GM19455 (cell line): Measurements from ENCODE around the gene DNAJB4.
"Not testable (repeated sequence)": the region's sequence is repeated elsewhere in the genome, so short reads cannot be mapped to it uniquely, and the experiment has no call there.

Experiments
- ATAC-seq: cut with Tn5 transposase; IDR thresholded peaks from one replicate; pipeline ENCODE4 v1.9.1; 2021; ENCODE audit not compliant: unreplicated experiment

DNAJB4 gene

GRCh38 chr1:77990629-77991204, 14.0 kb upstream of the DNAJB4 start:
- no peak for ATAC-seq

GRCh38 chr1:77991638-77992037, 13.1 kb upstream of the DNAJB4 start:
- no peak for ATAC-seq

DNA sequence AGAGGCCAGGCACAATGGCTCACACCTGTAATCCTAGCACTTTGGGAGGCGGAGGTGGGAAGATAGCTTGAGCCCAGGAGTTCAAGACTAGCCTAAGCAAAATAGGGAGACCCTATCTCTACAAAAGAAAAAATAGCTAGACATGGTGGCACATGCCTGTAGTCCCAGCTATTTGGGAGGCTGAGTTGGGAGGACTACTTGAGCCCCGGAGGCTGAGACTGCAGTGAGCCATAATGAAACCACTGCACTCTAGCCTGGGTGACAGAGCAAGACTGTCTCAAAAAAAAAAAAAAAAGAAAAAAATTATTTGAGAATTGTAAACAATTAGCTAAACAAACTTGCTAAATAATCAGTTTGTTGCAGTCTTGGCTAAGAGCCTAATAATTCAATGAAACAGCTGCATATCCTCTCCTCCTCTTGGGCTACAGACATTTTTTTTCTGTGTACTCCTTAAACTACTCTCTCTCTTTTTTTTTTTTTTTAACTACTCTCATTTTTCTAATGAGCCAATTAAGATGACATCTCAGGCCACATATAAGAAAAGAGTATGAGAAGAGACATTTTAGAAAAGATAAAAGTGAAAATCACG, 10.5 kb upstream of the DNAJB4 start:
- ATAC-seq = no peak

DNA sequence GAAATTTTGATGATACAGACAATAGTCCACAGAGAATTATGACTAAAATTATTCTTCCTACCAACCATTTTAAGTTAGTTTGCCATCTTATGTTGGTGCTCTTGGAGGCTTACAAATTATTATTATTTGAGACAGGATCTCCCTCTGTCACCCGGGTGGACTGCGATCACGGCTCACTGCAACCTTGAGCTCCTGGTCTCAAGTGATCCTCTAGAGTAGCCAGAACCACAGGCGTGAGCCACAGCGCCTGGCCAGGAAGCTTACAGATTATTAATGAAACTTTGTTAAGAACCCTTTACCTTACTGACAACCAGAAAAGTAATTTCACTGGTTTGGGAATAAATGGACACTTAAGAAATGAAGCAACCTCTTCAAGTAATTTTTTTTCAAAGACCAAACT, 8.0 kb upstream of the DNAJB4 start:
- ATAC-seq = no peak

- not testable (repeated sequence) for ATAC-seq
Observed at GRCh38 chr1:78000536-78000935, 4.2 kb upstream of the DNAJB4 start.

DNA sequence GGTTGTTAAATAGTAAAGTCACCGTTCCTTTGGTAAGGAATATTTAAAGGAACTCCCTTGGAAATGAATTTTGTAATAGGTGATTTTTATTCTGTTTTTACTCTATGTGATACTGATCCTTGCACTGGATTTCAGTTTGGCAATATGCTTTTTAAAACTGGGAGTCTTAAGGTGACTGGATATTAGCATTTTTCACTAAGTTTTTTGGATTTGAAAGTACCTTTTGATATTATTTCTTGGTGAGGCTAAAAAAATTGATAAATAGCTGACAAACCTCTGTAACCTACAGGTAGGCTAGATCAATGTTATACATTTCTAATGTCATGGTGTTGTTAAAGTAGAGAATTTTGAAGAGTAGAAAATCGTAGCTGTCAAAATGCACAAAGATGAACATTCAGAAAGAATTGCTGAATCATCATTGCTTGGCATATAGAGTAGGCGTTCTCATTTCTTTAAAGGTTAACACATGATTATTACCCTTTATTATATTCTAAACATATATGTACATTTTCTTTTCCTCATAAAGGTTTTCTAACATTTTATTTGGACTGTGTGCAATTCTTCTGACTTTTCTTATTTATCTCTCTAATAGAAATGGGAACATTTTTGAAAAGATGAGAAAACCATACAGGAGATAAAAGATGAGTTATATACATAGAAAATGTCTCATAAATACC, 1.5 kb upstream of the DNAJB4 start:
- no peak for ATAC-seq

DNA sequence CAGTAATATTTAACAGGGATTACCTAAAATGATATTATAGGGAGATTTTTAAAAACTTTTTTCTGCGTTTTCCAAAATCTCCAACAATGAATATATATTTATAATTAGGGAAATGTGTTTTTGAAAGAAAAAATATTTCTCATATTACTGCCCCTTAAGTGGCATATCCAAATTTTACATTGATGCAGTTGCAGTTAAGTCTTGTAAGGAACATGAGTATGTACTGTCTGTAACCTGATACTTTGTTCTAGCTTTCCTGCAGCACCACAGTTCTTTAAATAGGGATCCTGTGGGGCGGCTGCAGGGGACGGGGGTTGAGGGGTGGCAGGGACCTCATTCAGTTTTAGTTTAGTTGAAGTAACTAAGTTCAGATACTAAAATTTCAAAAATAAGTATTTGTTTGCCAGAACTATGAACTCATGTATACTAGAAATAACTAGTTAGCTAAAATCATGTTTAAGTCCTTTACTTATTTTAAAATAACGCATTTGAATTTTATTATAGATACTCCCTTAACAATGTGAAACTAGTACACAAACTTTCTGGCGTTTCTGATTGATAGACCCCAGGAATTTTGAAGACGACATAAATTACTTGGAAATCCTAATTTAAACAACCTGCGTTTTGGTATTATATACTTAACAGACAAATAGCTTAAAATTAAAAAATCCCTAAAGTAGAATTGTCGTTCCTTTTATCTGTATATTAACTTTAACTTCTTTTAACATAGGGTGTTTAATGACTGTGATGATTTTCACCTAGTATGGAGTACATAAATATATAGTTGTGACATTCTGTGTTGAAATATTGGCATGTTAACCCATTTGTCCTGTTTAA, 639 bp upstream of the DNAJB4 start:
- peak; percentile 61 for ATAC-seq

DNA sequence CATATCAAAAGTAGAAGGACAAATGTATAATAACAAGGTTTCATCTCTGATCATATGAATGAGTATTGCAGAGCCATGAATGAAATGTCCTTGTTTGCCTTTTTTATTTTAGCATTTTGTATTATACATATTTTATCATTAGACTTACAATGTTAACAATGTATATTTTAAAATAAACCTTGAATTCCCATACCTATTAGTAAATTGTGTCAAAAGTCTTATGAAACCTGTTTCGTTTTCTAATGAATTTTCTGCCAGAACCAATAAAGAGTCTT, 646 bp downstream of the DNAJB4 start:
- ATAC-seq = no peak

DNA sequence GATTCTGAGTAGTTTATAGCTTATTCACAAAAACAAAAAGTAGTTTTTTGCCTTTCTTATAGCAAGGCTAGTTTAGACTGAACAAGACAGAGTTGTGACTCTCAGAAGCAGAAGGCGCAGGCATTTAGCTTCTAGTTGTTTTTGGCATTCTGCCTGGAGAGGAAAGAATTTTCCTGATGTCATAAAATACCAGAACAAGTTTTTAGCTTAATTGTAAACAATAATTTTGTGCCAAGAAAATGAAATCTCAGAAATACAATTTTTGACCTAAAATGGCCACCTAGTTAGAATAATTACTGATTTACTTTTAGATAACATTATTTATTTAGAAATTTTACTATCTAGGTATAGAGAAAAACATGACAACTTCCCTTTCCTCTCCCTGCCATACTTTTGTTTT, 1.0 kb downstream of the DNAJB4 start:
- ATAC-seq = no peak

- no peak for ATAC-seq
Observed at GRCh38 chr1:78006521-78006920, 1.8 kb downstream of the DNAJB4 start.

GRCh38 chr1:78007677-78008341, 3.1 kb downstream of the DNAJB4 start:
- ATAC-seq = no peak

- ATAC-seq = no peak
Observed at GRCh38 chr1:78009276-78009675, 4.5 kb downstream of the DNAJB4 start.

DNA sequence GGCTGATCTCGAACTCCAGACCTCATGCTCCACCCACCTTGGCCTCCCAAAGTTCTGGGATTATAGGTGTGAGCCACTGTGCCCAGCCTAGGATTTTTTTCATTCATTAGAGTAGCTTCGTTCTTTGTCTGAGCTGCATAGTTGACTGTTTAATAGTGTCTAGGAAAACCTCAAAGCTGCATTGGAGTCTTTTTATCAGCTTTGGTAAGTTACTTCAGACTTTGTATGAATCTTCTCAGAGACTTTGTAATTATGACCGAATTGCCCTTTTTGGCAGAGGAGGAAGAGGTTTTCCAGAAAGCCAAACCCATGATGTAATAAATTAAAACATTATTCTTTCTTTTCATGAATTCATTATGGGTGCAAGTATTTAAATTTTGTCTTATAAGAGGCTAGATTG, 5.1 kb downstream of the DNAJB4 start:
- ATAC-seq = no peak

DNA sequence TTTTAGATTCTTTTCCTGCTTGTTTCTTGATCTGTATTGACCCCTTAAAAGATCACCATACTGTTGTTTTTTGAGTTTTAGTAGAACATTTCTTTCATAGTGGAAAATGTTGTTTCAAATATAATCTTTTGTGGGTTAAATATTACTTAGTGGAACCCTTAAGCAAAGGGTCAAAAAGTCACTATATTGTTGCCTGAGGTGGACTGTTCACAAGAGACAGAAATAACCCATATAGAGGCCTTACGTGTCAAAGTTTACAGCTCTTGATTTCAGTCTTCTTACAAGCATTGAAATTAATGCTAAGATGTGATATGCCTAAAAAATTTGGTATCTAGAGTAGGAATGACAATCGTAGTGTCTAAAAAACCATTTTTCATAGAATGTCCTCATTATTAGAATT, 6.3 kb downstream of the DNAJB4 start:
- ATAC-seq = no peak

- no peak for ATAC-seq
Observed at GRCh38 chr1:78015148-78015547, 10.4 kb downstream of the DNAJB4 start.

DNA sequence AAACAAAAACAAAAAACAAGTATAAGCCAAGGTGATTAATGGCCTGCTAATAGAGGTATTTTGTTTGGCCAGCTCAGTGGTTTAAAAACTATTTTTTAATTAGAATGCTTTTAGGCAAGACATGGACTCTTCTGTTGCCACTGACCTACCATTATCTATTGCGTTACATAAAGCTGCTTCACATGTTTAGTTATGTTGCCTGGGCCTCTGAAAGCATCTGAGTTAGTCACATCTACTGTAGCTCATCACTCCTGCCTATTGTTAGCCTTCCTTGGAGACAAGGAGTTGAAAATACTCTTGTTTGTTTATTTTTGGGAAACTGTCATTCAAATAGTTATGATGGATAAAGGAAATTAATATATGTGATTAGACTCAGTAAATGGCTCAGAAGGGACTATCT, 14.3 kb downstream of the DNAJB4 start:
- ATAC-seq = no peak

GRCh38 chr1:78021134-78021533, 16.4 kb downstream of the DNAJB4 start:
- ATAC-seq = not testable (repeated sequence)

DNA sequence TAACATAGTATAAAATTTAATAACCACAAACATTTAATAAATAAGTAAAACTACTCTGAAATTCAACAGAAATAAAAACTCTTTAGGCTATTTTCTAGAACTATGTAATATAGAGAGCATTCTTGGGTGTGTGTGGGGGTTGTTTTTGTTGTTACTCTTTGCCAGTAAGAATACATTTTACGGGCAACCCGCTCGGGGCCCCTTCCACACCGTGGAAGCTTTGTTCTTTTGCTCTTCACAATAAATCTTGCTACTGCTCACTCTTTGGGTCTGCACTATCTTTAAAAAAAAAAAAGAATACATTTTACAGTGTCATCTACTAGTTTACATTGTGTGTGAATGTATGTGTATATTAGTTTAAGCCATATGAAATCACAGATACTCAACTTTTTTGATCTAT, 25.1 kb downstream of the DNAJB4 start:
- no peak for ATAC-seq

- ATAC-seq = no peak
Observed at GRCh38 chr1:78032996-78033796, 28.5 kb downstream of the DNAJB4 start.

GRCh38 chr1:78033797-78034172, 29.0 kb downstream of the DNAJB4 start:
- ATAC-seq = no peak

DNA sequence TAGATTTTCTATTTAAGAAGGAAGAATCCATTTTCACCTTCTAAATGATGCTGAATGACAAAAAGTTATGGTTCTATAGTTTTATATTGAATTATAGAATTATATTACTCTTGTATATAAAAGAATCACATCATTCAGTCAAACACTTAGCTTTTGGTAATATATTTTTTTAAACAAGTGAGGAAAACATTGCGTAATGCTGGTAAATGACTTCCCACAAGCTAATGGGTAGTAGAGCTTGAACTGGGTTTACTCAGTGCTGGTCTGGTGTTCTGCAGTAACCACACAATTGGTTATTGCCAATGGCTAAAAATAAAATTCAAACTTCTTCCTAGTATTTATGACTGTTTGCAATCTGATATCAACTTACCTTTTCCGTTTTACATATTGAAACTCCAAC, 30.4 kb downstream of the DNAJB4 start:
- no peak for ATAC-seq
